IMR-90 (cell line): ENCODE results near the gene RORC. TPM values are rescaled to one million over a fixed set of nuclear protein-coding genes. Genes with fewer than 3 reads are reported as not detected.

Experiments used
- ATAC-seq: fragments of 200-7000 bp; cut with Tn5 transposase; 2 replicates; pipeline ENCODE4 v1.9.1; 2020; ENCODE audit warnings: low read depth, mild to moderate bottlenecking, moderate library complexity
- BruUV-seq: library from RNA; stranded (reverse); fragments of 400-500 nt; replicated peaks from 2 replicates; lab custom pipeline; 2021; lab: Mats Ljungman, UMichigan
- CTCF ChIA-PET: fragments of 300-600 bp; formaldehyde crosslinking; extraction: SDS; loops from one replicate; lab custom pipeline; 2021; ENCODE audit warnings: antibody characterized with exemption; lab: Yijun Ruan, JAX
- POLR2A ChIA-PET: fragments of 300-600 bp; sonication (Branson Sonifier 250); formaldehyde crosslinking; loops from one replicate; lab custom pipeline; 2022; ENCODE audit warnings: antibody characterized with exemption; ENCODE audit not compliant: unreplicated experiment; lab: Charles Lee
- DNase-seq: peaks from one replicate; pipeline ENCODE4 v3.0.0; 2013
- H2AFZ ChIP-seq: replicated peaks from 2 replicates; pipeline ENCODE3; 2013; ENCODE audit warnings: low read length, mild to moderate bottlenecking; ENCODE audit not compliant: poor library complexity
- H2AK5ac ChIP-seq: 2 replicates; pipeline ENCODE4 v1.6.1; 2013; ENCODE audit warnings: low read depth, low read length, inconsistent platforms
- H2AK9ac ChIP-seq: replicated peaks from 2 replicates; pipeline ENCODE3; 2013; ENCODE audit warnings: mild to moderate bottlenecking, low read depth, low read length, moderate library complexity; ENCODE audit not compliant: poor library complexity
- H2BK120ac ChIP-seq: 2 replicates; pipeline ENCODE4 v1.6.1; 2013; ENCODE audit warnings: low read depth, low read length, inconsistent platforms
- H2BK15ac ChIP-seq: 3 replicates; pipeline ENCODE4 v1.6.1; 2013; ENCODE audit warnings: low read depth, low read length, inconsistent platforms
- H2BK20ac ChIP-seq: 2 replicates; pipeline ENCODE4 v1.6.1; 2013; ENCODE audit warnings: low read depth, mild to moderate bottlenecking, inconsistent platforms, low read length, moderate library complexity
- H2BK5ac ChIP-seq: 2 replicates; pipeline ENCODE4 v1.6.1; 2013; ENCODE audit warnings: mild to moderate bottlenecking, low read depth, low read length, inconsistent platforms; ENCODE audit not compliant: poor library complexity, severe bottlenecking
- H3K14ac ChIP-seq: replicated peaks from 2 replicates; pipeline ENCODE4 v1.6.1; 2013; ENCODE audit warnings: low read depth, low read length, inconsistent platforms
- H3K18ac ChIP-seq: 2 replicates; pipeline ENCODE4 v1.6.1; 2013; ENCODE audit warnings: low read depth, low read length, control low read depth
- H3K23ac ChIP-seq: 2 replicates; pipeline ENCODE4 v1.6.1; 2013; ENCODE audit warnings: low read depth, low read length, inconsistent platforms
- H3K27ac ChIP-seq: 2 replicates; pipeline ENCODE4 v1.5.1; 2013; ENCODE audit warnings: mild to moderate bottlenecking, control low read depth, low read length; ENCODE audit not compliant: insufficient read depth
- H3K27me3 ChIP-seq: 2 replicates; pipeline ENCODE4 v1.6.1; 2013; ENCODE audit warnings: low read length; ENCODE audit not compliant: control insufficient read depth, insufficient read depth
- H3K36me3 ChIP-seq: 2 replicates; pipeline ENCODE4 v1.6.1; 2013; ENCODE audit warnings: low read length, mixed read lengths; ENCODE audit not compliant: control insufficient read depth, insufficient read depth
- H3K4ac ChIP-seq: 2 replicates; pipeline ENCODE4 v1.6.1; 2013; ENCODE audit warnings: low read depth, low read length, inconsistent platforms
- H3K4me1 ChIP-seq: 2 replicates; pipeline ENCODE4 v1.6.1; 2013; ENCODE audit warnings: low read length, mixed read lengths; ENCODE audit not compliant: control insufficient read depth, insufficient read depth
- H3K4me2 ChIP-seq: 2 replicates; pipeline ENCODE4 v1.6.1; 2013; ENCODE audit warnings: low read depth, mild to moderate bottlenecking, control low read depth, low read length, moderate library complexity
- H3K4me3 ChIP-seq: 2 replicates; pipeline ENCODE4 v1.5.1; 2013; ENCODE audit warnings: low read depth, mild to moderate bottlenecking, control low read depth, low read length, moderate library complexity; ENCODE audit not compliant: insufficient read depth
- H3K56ac ChIP-seq: 2 replicates; pipeline ENCODE4 v1.6.1; 2013; ENCODE audit warnings: low read length, inconsistent platforms; ENCODE audit not compliant: insufficient read depth; ENCODE audit errors: extremely low read depth
- H3K79me1 ChIP-seq, 2 experiments: 2 replicates each; pipeline ENCODE4 v1.6.1; 2013; ENCODE audit warnings: low read length in 2 of 2, inconsistent platforms in 1 of 2, low read depth in 1 of 2
- H3K9ac ChIP-seq: 2 replicates; pipeline ENCODE4 v1.6.1; 2013; ENCODE audit warnings: low read depth, low read length, control low read depth
- H3K9me1 ChIP-seq: 2 replicates; pipeline ENCODE4 v1.6.1; 2013; ENCODE audit warnings: low read length, inconsistent platforms; ENCODE audit not compliant: insufficient read depth
- H3K9me3 ChIP-seq: 2 replicates; pipeline ENCODE4 v1.6.1; 2013; ENCODE audit warnings: low read length; ENCODE audit not compliant: control insufficient read depth, insufficient read depth
- H4K20me1 ChIP-seq: 2 replicates; pipeline ENCODE4 v1.6.1; 2013; ENCODE audit warnings: low read length, inconsistent platforms; ENCODE audit not compliant: insufficient read depth
- H4K5ac ChIP-seq: 2 replicates; pipeline ENCODE4 v1.6.1; 2013; ENCODE audit warnings: mild to moderate bottlenecking, low read depth, low read length, control low read depth
- H4K8ac ChIP-seq, 2 experiments: 2 replicates each; pipeline ENCODE4 v1.6.1; 2013; ENCODE audit warnings: low read depth in 2 of 2, low read length in 2 of 2, control low read depth in 1 of 2, inconsistent platforms in 1 of 2
- H4K91ac ChIP-seq: 2 replicates; pipeline ENCODE4 v1.6.1; 2013; ENCODE audit warnings: low read depth, low read length, inconsistent platforms; ENCODE audit not compliant: insufficient read depth
- BHLHE40 ChIP-seq: fragments of 150-350 bp; IDR thresholded peaks from 2 replicates; pipeline ENCODE4 v1.6.1; 2016; ENCODE audit warnings: mild to moderate bottlenecking, low read depth, low read length
- CHD1 ChIP-seq: IDR thresholded peaks from 2 replicates; pipeline ENCODE4 v1.6.1; 2012; ENCODE audit warnings: low read depth, low read length, improper control_type of control experiment
- CTCF ChIP-seq: conservative IDR thresholded peaks from 2 replicates; pipeline ENCODE4 v1.5.1; 2012; ENCODE audit warnings: mild to moderate bottlenecking, low read depth, low read length, improper control_type of control experiment
- ELK1 ChIP-seq: fragments of 150-350 bp; IDR thresholded peaks from 2 replicates; pipeline ENCODE4 v1.6.1; 2016; ENCODE audit warnings: low read depth, mild to moderate bottlenecking, low read length, moderate library complexity, borderline replicate concordance
- FOS ChIP-seq: fragments of 150-350 bp; IDR thresholded peaks from 2 replicates; pipeline ENCODE4 v1.6.1; 2016; ENCODE audit warnings: low read depth, low read length
- MAFK ChIP-seq: IDR thresholded peaks from 2 replicates; pipeline ENCODE4 v1.6.1; 2012; ENCODE audit warnings: low read depth, low read length, improper control_type of control experiment
- MAZ ChIP-seq: IDR thresholded peaks from 2 replicates; pipeline ENCODE4 v1.6.1; 2012; ENCODE audit warnings: low read depth, mild to moderate bottlenecking, low read length, improper control_type of control experiment, moderate library complexity, borderline replicate concordance
- MXI1 ChIP-seq: IDR thresholded peaks from 2 replicates; pipeline ENCODE4 v1.6.1; 2012; ENCODE audit warnings: low read depth, mild to moderate bottlenecking, low read length, moderate library complexity, borderline replicate concordance
- NFE2L2 ChIP-seq: fragments of 150-350 bp; IDR thresholded peaks from 2 replicates; pipeline ENCODE4 v1.6.1; 2016; ENCODE audit warnings: low read depth, mild to moderate bottlenecking, low read length
- POLR2A ChIP-seq: IDR thresholded peaks from 2 replicates; pipeline ENCODE4 v1.6.1; 2012; ENCODE audit warnings: mild to moderate bottlenecking, low read depth, low read length
- RAD21 ChIP-seq: IDR thresholded peaks from 2 replicates; pipeline ENCODE4 v1.6.1; 2012; ENCODE audit warnings: low read length, improper control_type of control experiment
- RFX5 ChIP-seq: IDR thresholded peaks from 2 replicates; pipeline ENCODE4 v1.8.0; 2012; ENCODE audit warnings: low read depth, mild to moderate bottlenecking, low read length, moderate library complexity
- SMC3 ChIP-seq: fragments of 150-350 bp; IDR thresholded peaks from 2 replicates; pipeline ENCODE4 v1.6.1; 2016; ENCODE audit warnings: low read depth, mild to moderate bottlenecking, antibody characterized with exemption, low read length, moderate library complexity
- USF2 ChIP-seq: fragments of 150-350 bp; IDR thresholded peaks from 2 replicates; pipeline ENCODE4 v1.6.1; 2017; ENCODE audit warnings: mild to moderate bottlenecking, antibody characterized with exemption, low read length, low read depth
- WGBS, 2 experiments: methylation state at CpG; one replicate each; pipeline versions ENCODE4 v1.1.5 to v1.1.7; 2013; ENCODE audit warnings: missing lambda C conversion rate in 2 of 2; ENCODE audit not compliant: insufficient read length in 1 of 2; ENCODE audit errors: extremely low coverage in 2 of 2; 5-methylcytosine and 5-hydroxymethylcytosine counted together
- dilution Hi-C: fragments of 300-500 bp; cut with HindIII; formaldehyde crosslinking; loops from one replicate; pipeline ENCODE4 v1.14.3; 2018; ENCODE audit warnings: low sequenced_read_pairs; ENCODE audit not compliant: unreplicated experiment
- in situ Hi-C: fragments of 300-500 bp; cut with MboI; formaldehyde crosslinking; loops from 3 replicates; pipeline ENCODE4 v1.14.3; 2019; ENCODE audit warnings: low sequenced_read_pairs, inconsistent platforms, mixed read lengths
- intact Hi-C: fragments of 100-400 bp; cut with micrococcal nuclease; formaldehyde crosslinking; loops from 2 replicates; pipeline ENCODE4 v1.10.0; 2022
- polyA plus RNA-seq, 3 experiments: library from polyadenylated mRNA; depleted of rRNA; stranded (reverse); fragments of >200 nt; gene quantifications; 2 replicates each; pipeline ENCODE4 v1.2.3, GENCODE V29; 2012; ENCODE audit warnings: low replicate concordance in 1 of 3
- total RNA-seq: library from RNA; depleted of rRNA; stranded (reverse); fragments of >200 nt; gene quantifications from 2 replicates; pipeline ENCODE4 v1.2.3, GENCODE V29; 2012

The RORC gene
- total and polyA plus RNA-seq, 2 of the 4 experiments (the other 2 are of a cell fraction): not detected

GRCh38 chr1:151782741-151783140 is 48.9 kb downstream of the RORC start:
- no CpG with 5 or more reads among the region's 3 CpGs for WGBS, 2 experiments

More at GRCh38 chr1:151782741-151783140, 48.9 kb downstream of the RORC start:
- Histone ChIP-seq H3K9me3 (no peaks in the 10 kb centered on the region), H3K56ac (no peak overlapping the region; the same call in 1 of the 2 replicates), H3K4me3 (no peak overlapping the region), H3K27ac (no peak overlapping the region), H2AK5ac (no peak overlapping the region), H4K91ac (no peak overlapping the region), H2BK5ac (no peak overlapping the region), H4K5ac (no peak overlapping the region), H4K8ac (no peak overlapping the region), H3K14ac (no peak overlapping the region), H2AK9ac (no peak overlapping the region), H4K20me1 (no peaks in the 10 kb centered on the region), H3K23ac (no peak overlapping the region), H3K27me3 (peaks cover 21% of the 10 kb centered on the region), H2BK15ac (no peak overlapping the region), H3K36me3 (no peaks in the 10 kb centered on the region), H3K4me1 (no peaks in the 10 kb centered on the region), H3K9ac (no peak overlapping the region), H2BK20ac (no peak overlapping the region), H2BK120ac (no peak overlapping the region), H3K18ac (no peak overlapping the region), H3K9me1 (no peaks in the 10 kb centered on the region; the same call in 1 of the 2 replicates), H2AFZ (no peak overlapping the region), H3K4me2 (no peak overlapping the region), H3K4ac (no peak overlapping the region), H3K79me1 (no peaks in the 10 kb centered on the region)
- POLR2A ChIA-PET: no interaction called here
- DNase-seq (no peak), ATAC-seq (no peak)
- in situ Hi-C loops: no loop called here
- dilution Hi-C loops: loop anchor here (25.0 kb wide), 1 partner anchor 105 kb away; no protein-coding TSS in a partner anchor
- TF ChIP-seq MAZ: no peak
- no peak for TF ChIP-seq NFE2L2
- TF ChIP-seq SMC3: no peak
- TF ChIP-seq CTCF: no peak
- TF ChIP-seq BHLHE40: no peak
- TF ChIP-seq MAFK: no peak
- TF ChIP-seq CHD1: no peak
- no peak for TF ChIP-seq FOS
- no peak for TF ChIP-seq ELK1
- no peak for TF ChIP-seq USF2
- no peak for TF ChIP-seq POLR2A
- no peak for TF ChIP-seq RFX5
- TF ChIP-seq MXI1: no peak
- TF ChIP-seq RAD21: no peak
- intact Hi-C loops: no loop called here
- no TSS peak for BruUV-seq
- CTCF ChIA-PET: no interaction called here
